GM21619 (cell line): ENCODE data around the gene PCNX4.
A peak's percentile ranks its signal among the peaks of the same experiment; 100 is the strongest.

Source experiments
- ATAC-seq: cut with Tn5 transposase; IDR thresholded peaks from one replicate; pipeline ENCODE4 v1.9.1; 2021; ENCODE audit not compliant: unreplicated experiment

The PCNX4 gene

DNA sequence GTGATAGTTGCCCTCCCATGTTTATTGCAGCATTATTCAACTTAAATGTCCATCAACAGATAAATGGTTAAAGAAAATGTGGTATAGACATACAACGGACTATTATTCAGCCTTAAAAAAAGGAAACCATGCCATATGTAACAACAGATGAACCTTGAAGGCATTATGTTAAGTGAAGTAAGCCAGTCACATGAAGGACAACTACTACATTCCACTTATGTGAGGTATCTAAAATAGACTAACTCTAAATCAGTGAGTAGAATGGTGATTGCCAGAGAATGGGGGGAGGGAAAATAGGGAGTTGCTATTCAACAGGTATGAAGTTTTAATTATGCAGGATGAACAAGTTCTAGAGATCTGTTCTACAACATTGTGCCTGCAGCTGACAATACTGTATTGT is 10.1 kb downstream of the PCNX4 start:
- no peak for ATAC-seq

- ATAC-seq, result no peak
These were observed 10.7 kb downstream of the PCNX4 start for GRCh38 chr14:60102389-60102788.

- ATAC-seq, result no peak
These were observed 14.6 kb downstream of the PCNX4 start for GRCh38 chr14:60106339-60106738.

DNA sequence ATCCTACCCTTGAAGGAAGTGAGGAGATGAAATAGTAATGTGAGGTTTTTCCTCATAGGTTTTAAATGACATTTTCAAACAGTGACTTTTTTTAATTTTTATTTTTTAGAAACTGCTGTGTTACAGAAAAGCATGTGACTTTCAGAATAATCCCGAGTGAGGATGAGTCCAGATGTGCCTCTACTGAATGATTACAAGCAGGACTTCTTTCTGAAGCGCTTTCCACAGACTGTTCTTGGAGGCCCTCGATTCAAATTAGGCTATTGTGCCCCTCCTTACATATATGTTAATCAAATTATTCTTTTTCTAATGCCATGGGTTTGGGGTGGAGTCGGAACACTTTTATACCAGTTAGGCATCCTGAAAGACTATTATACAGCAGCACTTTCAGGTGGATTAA is 15.8 kb downstream of the PCNX4 start:
- ATAC-seq, result no peak

GRCh38 chr14:60111732-60112131 is 20.0 kb downstream of the PCNX4 start:
- no peak for ATAC-seq

DNA sequence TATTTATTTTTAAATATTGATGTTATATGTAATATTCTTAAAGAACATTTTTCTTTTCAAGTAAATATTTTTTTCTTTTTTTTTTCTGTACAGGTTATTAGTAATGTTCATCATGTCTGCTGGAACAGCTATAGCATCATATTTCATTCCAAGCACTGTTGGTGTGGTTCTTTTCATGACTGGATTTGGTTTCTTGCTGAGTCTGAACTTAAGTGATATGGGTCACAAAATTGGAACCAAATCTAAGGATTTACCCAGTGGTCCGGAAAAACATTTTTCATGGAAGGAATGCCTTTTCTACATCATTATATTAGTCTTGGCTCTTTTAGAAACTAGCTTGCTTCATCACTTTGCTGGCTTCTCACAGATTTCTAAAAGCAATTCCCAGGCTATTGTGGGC is 23.2 kb downstream of the PCNX4 start:
- no peak for ATAC-seq

GRCh38 chr14:60116181-60116580 is 24.5 kb downstream of the PCNX4 start:
- no peak for ATAC-seq

- no peak for ATAC-seq
These were observed 34.2 kb downstream of the PCNX4 start for GRCh38 chr14:60125918-60126317.

DNA sequence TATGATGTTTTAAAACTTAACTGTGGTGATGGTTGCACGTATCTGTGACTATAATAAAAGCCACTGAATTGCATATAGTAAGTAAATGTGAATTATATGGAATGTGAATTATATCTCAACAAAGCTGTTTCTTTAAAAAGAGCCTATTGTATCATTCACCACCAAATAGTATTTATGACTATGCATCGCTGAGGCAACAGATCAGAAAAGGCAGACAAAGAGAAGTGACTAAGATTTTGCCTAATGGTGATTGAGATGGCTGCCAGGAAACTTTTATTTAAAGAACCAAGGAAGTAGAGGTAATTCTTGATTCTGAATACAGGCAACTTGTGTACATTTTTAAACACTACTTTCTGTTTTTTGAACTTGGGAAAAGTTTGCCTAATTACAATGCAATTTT is 41.8 kb downstream of the PCNX4 start:
- ATAC-seq, result no peak

DNA sequence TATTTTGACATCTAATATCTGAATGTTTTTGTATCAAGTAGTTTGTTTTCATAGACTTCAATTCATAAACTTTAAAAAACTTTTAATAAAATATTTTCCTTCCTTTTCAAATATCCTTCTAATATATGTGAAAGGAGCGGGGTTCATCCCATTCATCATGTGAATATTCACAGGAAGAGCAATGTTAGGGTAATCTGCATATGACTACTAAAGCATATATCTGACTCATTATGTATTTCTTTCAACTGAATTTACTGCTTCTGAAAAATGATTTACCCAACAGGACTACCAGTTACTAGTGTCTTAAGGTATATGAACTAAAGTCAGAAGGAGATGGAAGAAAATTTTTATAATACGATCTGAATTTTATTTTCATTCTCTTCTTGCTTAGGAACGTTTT is 43.0 kb downstream of the PCNX4 start:
- ATAC-seq, result no peak

DNA sequence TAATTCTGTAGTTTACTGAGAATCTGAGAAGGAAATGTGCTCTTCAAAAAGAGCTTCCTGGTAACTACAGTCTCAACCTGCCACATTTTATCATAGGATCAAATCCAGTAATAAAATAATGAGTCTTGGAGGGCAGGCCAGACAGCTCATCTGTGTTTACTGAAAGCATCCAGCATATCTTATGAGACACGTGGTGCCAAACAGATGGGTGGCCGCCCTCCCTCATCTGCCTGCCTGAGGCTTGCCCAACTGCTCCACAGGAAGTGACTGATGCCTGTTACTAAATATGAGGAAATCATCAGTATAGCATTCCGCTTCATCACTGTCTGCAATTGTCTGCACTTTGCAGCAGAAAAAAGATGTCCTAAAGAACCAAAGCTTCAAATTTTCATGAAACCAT is 60.0 kb downstream of the PCNX4 start:
- ATAC-seq, result peak; percentile 93

DNA sequence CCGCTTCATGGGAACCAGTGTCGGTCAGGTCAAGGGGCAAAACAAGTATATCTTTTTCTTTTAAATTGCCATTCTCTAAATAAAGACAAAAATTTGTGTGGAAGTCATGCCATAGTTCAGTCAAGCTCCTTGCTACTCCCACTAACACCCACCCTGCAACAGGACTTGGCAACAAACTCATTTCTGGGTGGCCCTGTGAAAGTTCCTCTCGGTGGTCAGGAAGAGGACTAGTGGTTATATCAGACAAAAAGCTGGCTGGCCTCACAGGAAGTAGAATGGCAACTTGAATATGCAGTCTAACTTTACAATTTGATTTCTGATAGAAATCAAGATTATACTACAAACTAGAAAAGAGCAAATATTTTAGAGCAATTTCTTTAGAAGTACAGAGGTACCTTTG is 62.3 kb downstream of the PCNX4 start:
- ATAC-seq, result no peak

DNA sequence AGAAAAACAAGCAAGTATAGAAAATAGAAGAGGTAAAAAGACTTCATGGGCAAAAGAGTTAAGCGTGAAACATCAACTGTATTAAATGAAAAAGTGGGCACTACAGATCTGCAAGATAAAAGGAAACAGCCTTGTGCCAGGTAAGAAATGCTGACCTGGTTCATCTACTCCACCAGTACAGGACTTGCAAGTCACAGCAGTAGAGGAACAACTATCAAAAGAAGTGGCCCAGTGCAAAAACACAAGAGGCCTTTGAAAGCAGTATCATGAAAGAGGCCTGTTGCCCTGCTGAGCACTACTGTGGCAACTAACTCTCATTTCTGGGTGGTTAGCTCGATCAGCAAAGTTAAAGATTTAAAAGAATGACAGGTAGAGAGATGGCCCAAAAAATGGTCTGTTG is 62.9 kb downstream of the PCNX4 start:
- ATAC-seq, result no peak

- ATAC-seq, result no peak
These were observed 68.7 kb downstream of the PCNX4 start for GRCh38 chr14:60160422-60160821.

GRCh38 chr14:60161196-60162107 is 69.7 kb downstream of the PCNX4 start:
- ATAC-seq, result no peak

GRCh38 chr14:60163693-60164092 is 72.0 kb downstream of the PCNX4 start:
- ATAC-seq, result no peak

DNA sequence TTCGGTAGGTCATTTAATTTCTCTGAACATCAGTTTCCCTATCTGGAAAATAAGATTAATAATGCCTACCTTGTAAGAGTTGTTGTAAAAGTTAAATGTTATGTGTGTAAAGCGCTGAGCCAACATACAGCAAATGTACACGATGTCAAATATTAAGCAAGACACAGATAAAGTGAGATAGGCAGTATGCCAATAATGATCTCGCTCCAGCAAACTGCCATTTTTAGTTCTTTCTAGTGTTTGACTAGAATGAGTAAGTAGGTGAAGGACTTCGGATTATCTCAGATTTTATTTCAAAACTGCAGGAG is 72.6 kb downstream of the PCNX4 start:
- peak; percentile 4 for ATAC-seq

- peak; percentile 85 for ATAC-seq
These were observed 73.2 kb downstream of the PCNX4 start, which contains the start of gene DHRS7 for GRCh38 chr14:60164712-60165546. TSS of gene DHRS7 (minus strand) at chr14:60165398. CDS start at chr14:60165309, 89 bp downstream.

DNA sequence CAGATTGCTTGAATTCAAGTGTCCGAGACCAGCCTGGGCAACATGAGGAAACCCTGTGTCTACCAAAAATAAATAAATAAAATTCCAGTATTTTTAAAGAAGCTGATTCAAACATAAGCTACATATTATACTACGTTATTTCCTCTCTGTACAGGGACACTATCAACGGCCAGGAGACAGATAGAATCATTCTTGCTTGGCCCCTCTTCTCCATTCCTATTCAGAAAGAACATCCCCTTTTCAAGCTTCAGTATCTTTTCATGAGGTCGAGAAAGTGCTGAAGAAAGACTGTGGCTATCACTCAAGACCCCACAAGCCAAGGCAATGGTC is 73.8 kb downstream of the PCNX4 start:
- peak; percentile 11 for ATAC-seq

DNA sequence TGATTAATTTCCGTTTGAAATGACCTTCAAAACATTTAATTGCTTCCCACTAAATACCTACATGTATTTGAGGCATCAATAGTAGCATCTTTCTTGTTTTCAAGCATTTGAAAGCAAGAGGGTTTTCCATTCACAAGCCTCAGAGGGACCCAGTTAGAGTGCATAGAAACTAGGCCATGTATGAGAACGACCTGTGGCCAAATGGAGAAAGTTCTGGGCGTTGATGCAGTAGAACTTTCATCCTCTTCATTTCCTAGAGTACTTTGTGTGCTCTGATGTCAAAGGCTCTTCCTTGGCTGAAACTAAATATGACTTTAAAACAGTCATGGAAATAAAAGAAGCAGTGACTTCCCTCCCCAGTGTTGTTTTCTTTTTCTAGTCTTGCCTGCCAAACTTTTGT is 74.4 kb downstream of the PCNX4 start:
- no peak for ATAC-seq

DNA sequence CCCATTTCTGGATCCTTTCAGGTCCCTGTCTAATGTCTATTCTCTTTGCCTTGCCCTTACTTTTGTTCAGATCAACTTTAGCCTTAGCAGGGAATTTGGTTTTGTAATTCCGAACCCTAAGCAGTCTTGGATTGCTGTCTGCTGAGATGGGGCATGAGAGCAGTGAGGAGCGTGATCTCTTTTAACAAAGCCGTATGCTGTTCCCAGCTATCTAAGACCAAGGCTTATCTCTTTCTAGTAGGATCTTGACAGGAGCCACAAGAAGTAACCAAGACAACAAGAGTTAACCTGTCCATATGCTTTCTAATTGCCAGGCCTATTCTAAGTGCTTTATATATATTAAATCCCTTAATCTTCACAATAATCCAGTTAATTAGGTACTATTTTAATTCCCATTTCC is 78.0 kb downstream of the PCNX4 start:
- no peak for ATAC-seq

- ATAC-seq, result no peak
These were observed 79.2 kb downstream of the PCNX4 start for GRCh38 chr14:60170948-60171347.
